ENCODE data around the gene CNNM4.

CNNM4 gene

DNA sequence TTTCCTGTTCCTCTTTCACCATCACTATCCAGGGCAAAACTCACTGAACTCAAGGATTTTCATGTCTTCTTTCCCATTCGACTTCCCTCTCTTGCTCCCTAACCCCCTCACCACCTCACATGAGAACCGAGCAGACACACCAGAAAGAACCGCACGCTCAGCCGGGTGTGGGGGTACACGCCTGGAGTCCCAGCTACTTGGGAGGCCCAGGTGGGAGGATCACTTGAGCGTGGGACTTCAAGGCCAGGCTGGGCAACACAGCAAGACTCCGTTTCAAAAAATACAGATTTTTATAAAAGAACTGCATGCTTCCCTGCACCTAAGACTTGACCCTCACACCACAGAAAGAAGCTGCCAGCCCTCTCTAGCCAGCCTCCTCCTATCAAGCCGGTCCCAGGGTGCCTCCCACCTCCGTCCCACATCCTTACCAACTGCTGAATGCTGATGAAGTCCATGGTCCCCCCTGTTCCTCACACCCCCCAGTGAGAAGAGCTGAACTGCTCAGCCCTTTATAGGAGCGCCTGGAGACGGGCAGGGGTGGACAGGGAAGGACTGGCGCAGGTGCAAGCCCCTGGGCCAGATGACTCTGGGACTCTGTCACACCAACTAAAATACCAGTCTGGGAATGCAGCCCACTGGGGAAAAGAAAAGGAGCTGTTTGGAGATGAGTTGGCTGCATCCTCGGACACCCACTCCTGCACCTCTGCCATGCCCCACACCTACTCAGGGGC, 83.0 kb downstream of the CNNM4 start, which contains the start of gene ANKRD23:
Gene ANKRD23 (minus strand): TSS at position 484 of the 731 bp plus-strand sequence. CDS start 29 bp downstream, at position 455.
- no peaks in the 10 kb centered on the region for H3K27me3 ChIP-seq (ENCODE audit: control insufficient read depth in 1 of 2, insufficient read depth in 1 of 2, low read length in 2 of 2)
- H2BK120ac ChIP-seq (ENCODE audit: low read depth, low read length) = no peak within 1 kb of the TSS
- H3K4me1 ChIP-seq (ENCODE audit: control insufficient read depth, insufficient read depth, low read depth, low read length) = no peaks in the 10 kb centered on the region
- H4K91ac ChIP-seq (ENCODE audit: low read length) = no peak within 1 kb of the TSS
- H2BK12ac ChIP-seq (ENCODE audit: low read length in 2 of 2) = no peak within 1 kb of the TSS
- H3K14ac ChIP-seq (ENCODE audit: low read length in 2 of 2) = no peak within 1 kb of the TSS
- H2AK5ac ChIP-seq (ENCODE audit: low read length, severe bottlenecking) = no peak within 1 kb of the TSS
- H3K27ac ChIP-seq (ENCODE audit: low read length, poor library complexity, severe bottlenecking) = no peak within 1 kb of the TSS
- no peak within 1 kb of the TSS for H4K8ac ChIP-seq (ENCODE audit: low read length)
- H3K9me3 ChIP-seq (ENCODE audit: control insufficient read depth, low read length) = no peaks in the 10 kb centered on the region
- H3K23ac ChIP-seq (ENCODE audit: low read length in 2 of 2) = no peak within 1 kb of the TSS
- no peak within 1 kb of the TSS for H2AFZ ChIP-seq (ENCODE audit: low read depth, low read length)
- WGBS = 95% methylated on average over 10 of the region's 14 CpGs
- no peak within 1 kb of the TSS for H3K4me3 ChIP-seq (ENCODE audit: insufficient read depth in 1 of 2, low read depth in 1 of 2, low read length in 2 of 2)
- H3K4me2 ChIP-seq (ENCODE audit: low read length, poor library complexity, severe bottlenecking) = no peak within 1 kb of the TSS
- DNase-seq = no peak
- H3K4ac ChIP-seq (ENCODE audit: low read depth in 1 of 2, low read length in 2 of 2) = no peak within 1 kb of the TSS
- H3K36me3 ChIP-seq (ENCODE audit: control insufficient read depth in 1 of 2, insufficient read depth in 2 of 2, low read depth in 1 of 2, low read length in 2 of 2) = peaks cover 26 to 42% of the 10 kb centered on the region in 2 experiments
- no peak within 1 kb of the TSS for H2BK5ac ChIP-seq (ENCODE audit: low read depth, low read length, poor library complexity, severe bottlenecking)
- no peak within 1 kb of the TSS for H2BK15ac ChIP-seq (ENCODE audit: low read depth, poor library complexity, severe bottlenecking)
- H3K18ac ChIP-seq (ENCODE audit: low read depth in 1 of 2, low read length in 2 of 2) = no peak within 1 kb of the TSS
- H3K9ac ChIP-seq (ENCODE audit: low read length) = no peak within 1 kb of the TSS
- peaks cover 1% of the 10 kb centered on the region for H3K79me1 ChIP-seq (replicated peaks; ENCODE audit: low read length, poor library complexity, severe bottlenecking)

DNA sequence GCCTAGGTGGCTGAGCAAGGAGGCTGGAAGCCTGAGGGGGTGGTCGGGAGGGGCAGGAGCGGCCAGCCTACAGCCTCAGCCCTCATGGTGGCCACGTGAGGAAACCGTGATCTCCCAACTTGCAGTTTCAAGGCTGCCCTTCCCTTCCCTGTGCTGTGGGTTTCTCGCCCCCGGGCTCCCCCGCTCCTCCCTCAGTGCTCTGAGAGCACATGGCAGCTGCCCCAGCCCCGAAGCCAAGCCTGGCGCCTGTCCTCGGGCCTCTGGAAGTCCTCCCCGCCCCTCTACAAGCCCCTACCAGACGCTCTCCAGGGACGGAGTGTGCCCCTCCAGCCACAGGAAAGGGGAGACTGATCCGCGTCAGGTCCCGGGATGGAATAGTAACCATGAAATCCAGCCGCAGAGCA, 83.7 kb downstream of the CNNM4 start:
- H3K4me2 ChIP-seq (ENCODE audit: low read length, poor library complexity, severe bottlenecking) = no peak overlapping the region
- no peak overlapping the region for H2AK5ac ChIP-seq (ENCODE audit: low read length, severe bottlenecking)
- no peak overlapping the region for H4K8ac ChIP-seq (ENCODE audit: low read length)
- 96% methylated on average over 17 of the region's 17 CpGs for WGBS
- H3K18ac ChIP-seq (ENCODE audit: low read depth in 1 of 2, low read length in 2 of 2) = no peak overlapping the region
- peaks cover 1% of the 10 kb centered on the region for H3K79me1 ChIP-seq (replicated peaks; ENCODE audit: low read length, poor library complexity, severe bottlenecking)
- no peak overlapping the region for H4K91ac ChIP-seq (ENCODE audit: low read length)
- H2BK5ac ChIP-seq (ENCODE audit: low read depth, low read length, poor library complexity, severe bottlenecking) = no peak overlapping the region
- no peaks in the 10 kb centered on the region for H3K9me3 ChIP-seq (ENCODE audit: control insufficient read depth, low read length)
- no peak overlapping the region for H2AFZ ChIP-seq (ENCODE audit: low read depth, low read length)
- H3K14ac ChIP-seq (ENCODE audit: low read length in 2 of 2) = no peak overlapping the region
- H3K4ac ChIP-seq (ENCODE audit: low read depth in 1 of 2, low read length in 2 of 2) = no peak overlapping the region
- no peak overlapping the region for H2BK12ac ChIP-seq (ENCODE audit: low read length in 2 of 2)
- no peak overlapping the region for H3K23ac ChIP-seq (ENCODE audit: low read length in 2 of 2)
- no peak overlapping the region for H3K4me3 ChIP-seq (ENCODE audit: insufficient read depth in 1 of 2, low read depth in 1 of 2, low read length in 2 of 2)
- no peak overlapping the region for H3K27ac ChIP-seq (ENCODE audit: low read length, poor library complexity, severe bottlenecking)
- H3K9ac ChIP-seq (ENCODE audit: low read length) = no peak overlapping the region
- H3K4me1 ChIP-seq (ENCODE audit: control insufficient read depth, insufficient read depth, low read depth, low read length) = no peaks in the 10 kb centered on the region
- no peak overlapping the region for H2BK15ac ChIP-seq (ENCODE audit: low read depth, poor library complexity, severe bottlenecking)
- peaks cover 29 to 35% of the 10 kb centered on the region in 2 experiments for H3K36me3 ChIP-seq (ENCODE audit: control insufficient read depth in 1 of 2, insufficient read depth in 2 of 2, low read depth in 1 of 2, low read length in 2 of 2)
- DNase-seq = no peak
- no peak overlapping the region for H2BK120ac ChIP-seq (ENCODE audit: low read depth, low read length)
- H3K27me3 ChIP-seq (ENCODE audit: control insufficient read depth in 1 of 2, insufficient read depth in 1 of 2, low read length in 2 of 2) = no peaks in the 10 kb centered on the region

DNA sequence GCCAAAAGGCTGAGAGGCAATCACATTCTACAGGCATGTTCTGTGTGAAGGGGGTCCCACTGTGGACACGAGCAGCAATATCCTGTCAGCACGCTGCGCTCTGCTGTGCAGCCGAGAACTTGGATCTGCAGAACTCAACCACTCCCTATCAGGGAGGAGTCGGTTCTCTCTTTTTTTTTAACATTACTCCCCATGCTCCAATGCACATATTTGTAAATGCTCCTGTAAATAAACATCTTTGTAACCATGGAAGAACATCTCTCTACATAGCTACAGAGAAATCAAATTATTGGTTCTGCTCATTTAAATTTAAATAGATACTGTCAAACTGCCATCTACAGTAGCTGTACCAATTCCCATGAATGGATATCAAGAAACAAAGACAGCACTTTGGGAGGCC, 86.1 kb downstream of the CNNM4 start:
- H2BK5ac ChIP-seq (ENCODE audit: low read depth, low read length, poor library complexity, severe bottlenecking) = no peak overlapping the region
- H4K8ac ChIP-seq (ENCODE audit: low read length) = no peak overlapping the region
- no peak for DNase-seq
- no peak overlapping the region for H2BK12ac ChIP-seq (ENCODE audit: low read length in 2 of 2)
- H3K9me3 ChIP-seq (ENCODE audit: control insufficient read depth, low read length) = no peaks in the 10 kb centered on the region
- no peak overlapping the region for H2AK5ac ChIP-seq (ENCODE audit: low read length, severe bottlenecking)
- H3K4me2 ChIP-seq (ENCODE audit: low read length, poor library complexity, severe bottlenecking) = no peak overlapping the region
- peaks cover 6% of the 10 kb centered on the region for H3K79me1 ChIP-seq (replicated peaks; ENCODE audit: low read length, poor library complexity, severe bottlenecking)
- peaks cover 29 to 38% of the 10 kb centered on the region in 2 experiments for H3K36me3 ChIP-seq (ENCODE audit: control insufficient read depth in 1 of 2, insufficient read depth in 2 of 2, low read depth in 1 of 2, low read length in 2 of 2)
- no peak overlapping the region for H3K9ac ChIP-seq (ENCODE audit: low read length)
- H3K23ac ChIP-seq (ENCODE audit: low read length in 2 of 2) = no peak overlapping the region
- H3K4me3 ChIP-seq (ENCODE audit: insufficient read depth in 1 of 2, low read depth in 1 of 2, low read length in 2 of 2) = no peak overlapping the region
- H3K27ac ChIP-seq (ENCODE audit: low read length, poor library complexity, severe bottlenecking) = no peak overlapping the region
- no peaks in the 10 kb centered on the region for H3K27me3 ChIP-seq (ENCODE audit: control insufficient read depth in 1 of 2, insufficient read depth in 1 of 2, low read length in 2 of 2)
- H2BK120ac ChIP-seq (ENCODE audit: low read depth, low read length) = no peak overlapping the region
- H4K91ac ChIP-seq (ENCODE audit: low read length) = no peak overlapping the region
- no peak overlapping the region for H3K18ac ChIP-seq (ENCODE audit: low read depth in 1 of 2, low read length in 2 of 2)
- H3K4ac ChIP-seq (ENCODE audit: low read depth in 1 of 2, low read length in 2 of 2) = no peak overlapping the region
- no peak overlapping the region for H2BK15ac ChIP-seq (ENCODE audit: low read depth, poor library complexity, severe bottlenecking)
- WGBS = 97% methylated on average over 5 of the region's 5 CpGs
- H3K4me1 ChIP-seq (ENCODE audit: control insufficient read depth, insufficient read depth, low read depth, low read length) = no peaks in the 10 kb centered on the region
- no peak overlapping the region for H3K14ac ChIP-seq (ENCODE audit: low read length in 2 of 2)
- no peak overlapping the region for H2AFZ ChIP-seq (ENCODE audit: low read depth, low read length)

DNA sequence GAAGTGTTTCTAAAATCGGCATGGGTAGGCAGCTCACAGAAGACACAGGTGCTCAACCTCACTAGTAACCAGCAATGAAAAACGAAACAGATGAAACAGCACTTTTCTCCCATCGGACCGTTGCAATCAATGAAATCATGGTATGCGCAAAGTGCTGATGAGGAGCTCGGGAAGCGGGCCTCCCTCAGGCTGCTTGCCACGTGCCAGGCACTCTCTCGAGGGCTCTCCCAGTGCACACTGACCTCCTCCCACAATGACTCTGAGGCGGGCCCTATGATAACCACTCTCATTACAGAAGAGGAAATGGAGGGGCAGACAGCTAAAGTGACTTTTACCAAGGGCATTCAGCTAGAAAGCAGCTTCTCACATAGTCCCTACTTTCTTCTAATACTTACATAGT, 86.9 kb downstream of the CNNM4 start:
- no peak overlapping the region for H3K4ac ChIP-seq (ENCODE audit: low read depth in 1 of 2, low read length in 2 of 2)
- no peak overlapping the region for H2AFZ ChIP-seq (ENCODE audit: low read depth, low read length)
- H3K9me3 ChIP-seq (ENCODE audit: control insufficient read depth, low read length) = no peaks in the 10 kb centered on the region
- H3K4me2 ChIP-seq (ENCODE audit: low read length, poor library complexity, severe bottlenecking) = no peak overlapping the region
- H3K27me3 ChIP-seq (ENCODE audit: control insufficient read depth in 1 of 2, insufficient read depth in 1 of 2, low read length in 2 of 2) = no peaks in the 10 kb centered on the region
- H4K91ac ChIP-seq (ENCODE audit: low read length) = no peak overlapping the region
- no peak overlapping the region for H3K4me3 ChIP-seq (ENCODE audit: insufficient read depth in 1 of 2, low read depth in 1 of 2, low read length in 2 of 2)
- H3K9ac ChIP-seq (ENCODE audit: low read length) = no peak overlapping the region
- H2AK5ac ChIP-seq (ENCODE audit: low read length, severe bottlenecking) = no peak overlapping the region
- H3K4me1 ChIP-seq (ENCODE audit: control insufficient read depth, insufficient read depth, low read depth, low read length) = no peaks in the 10 kb centered on the region
- H3K36me3 ChIP-seq (ENCODE audit: control insufficient read depth in 1 of 2, insufficient read depth in 2 of 2, low read depth in 1 of 2, low read length in 2 of 2) = peaks cover 31 to 42% of the 10 kb centered on the region in 2 experiments
- H3K79me1 ChIP-seq (replicated peaks; ENCODE audit: low read length, poor library complexity, severe bottlenecking) = peaks cover 6% of the 10 kb centered on the region
- H3K14ac ChIP-seq (ENCODE audit: low read length in 2 of 2) = no peak overlapping the region
- DNase-seq = no peak
- H2BK120ac ChIP-seq (ENCODE audit: low read depth, low read length) = no peak overlapping the region
- H3K27ac ChIP-seq (ENCODE audit: low read length, poor library complexity, severe bottlenecking) = no peak overlapping the region
- H2BK5ac ChIP-seq (ENCODE audit: low read depth, low read length, poor library complexity, severe bottlenecking) = no peak overlapping the region
- no peak overlapping the region for H4K8ac ChIP-seq (ENCODE audit: low read length)
- WGBS = 90% methylated on average over 9 of the region's 10 CpGs
- no peak overlapping the region for H2BK12ac ChIP-seq (ENCODE audit: low read length in 2 of 2)
- no peak overlapping the region for H3K18ac ChIP-seq (ENCODE audit: low read depth in 1 of 2, low read length in 2 of 2)
- H2BK15ac ChIP-seq (ENCODE audit: low read depth, poor library complexity, severe bottlenecking) = no peak overlapping the region
- no peak overlapping the region for H3K23ac ChIP-seq (ENCODE audit: low read length in 2 of 2)
